Limb (tissue), 2 donors: Measurements from ENCODE around the gene LUC7L3.
"Not testable (repeated sequence)": the region's sequence is repeated elsewhere in the genome, so short reads cannot be mapped to it uniquely, and the experiment has no call there.

Source experiments
- DNase-seq, 2 donors: peaks; one replicate each; pipeline ENCODE4 v3.0.0-alpha.2; 2016; ENCODE audit errors: extremely low spot score in 2 of 2

The LUC7L3 gene

GRCh38 chr17:50708050-50709000 lies 11.1 kb upstream of the LUC7L3 start:
- no peak for DNase-seq

GRCh38 chr17:50709053-50709452 lies 10.3 kb upstream of the LUC7L3 start:
- not testable (repeated sequence) for DNase-seq

GRCh38 chr17:50710025-50710424 lies 9.4 kb upstream of the LUC7L3 start:
- DNase-seq = no peak

GRCh38 chr17:50710650-50711049 lies 8.8 kb upstream of the LUC7L3 start:
- DNase-seq = no peak

GRCh38 chr17:50712641-50713040 lies 6.8 kb upstream of the LUC7L3 start:
- no peak for DNase-seq

GRCh38 chr17:50715471-50715870 lies 3.9 kb upstream of the LUC7L3 start:
- no peak for DNase-seq

- DNase-seq = no peak
These were observed 756 bp downstream of the LUC7L3 start for GRCh38 chr17:50719924-50720794.

GRCh38 chr17:50721194-50722010 lies 2.0 kb downstream of the LUC7L3 start:
- DNase-seq = no peak

GRCh38 chr17:50722746-50723145 lies 3.3 kb downstream of the LUC7L3 start:
- no peak for DNase-seq

GRCh38 chr17:50724622-50725021 lies 5.2 kb downstream of the LUC7L3 start:
- not testable (repeated sequence) for DNase-seq

GRCh38 chr17:50725769-50726655 lies 6.6 kb downstream of the LUC7L3 start:
- DNase-seq = no peak

GRCh38 chr17:50728112-50728429 lies 8.7 kb downstream of the LUC7L3 start:
- DNase-seq = no peak

- DNase-seq = no peak
These were observed 9.7 kb downstream of the LUC7L3 start for GRCh38 chr17:50728881-50729765.

GRCh38 chr17:50731575-50732460 lies 12.4 kb downstream of the LUC7L3 start:
- DNase-seq = no peak

GRCh38 chr17:50735287-50735686 lies 15.9 kb downstream of the LUC7L3 start:
- no peak for DNase-seq

- no peak for DNase-seq
These were observed 17.8 kb downstream of the LUC7L3 start for GRCh38 chr17:50737118-50737698.

- no peak for DNase-seq
These were observed 19.7 kb downstream of the LUC7L3 start for GRCh38 chr17:50739098-50739497.

GRCh38 chr17:50745631-50746030 lies 26.2 kb downstream of the LUC7L3 start:
- no peak for DNase-seq
